Ovary (tissue), 3 donors: Measurements from ENCODE around the gene ATP6V1G3.

ENCODE experiments used
- CTCF ChIP-seq, 3 donors: fragments of 450-650 bp in 2 of 3; fragments of 200-600 bp in 1 of 3; IDR thresholded peaks; one replicate each; pipeline versions ENCODE4 v1.5.1 to v1.8.0; 2016 to 2022; ENCODE audit warnings: antibody characterized with exemption in 3 of 3, mild to moderate bottlenecking in 1 of 3
- EP300 ChIP-seq: sonication (generic); formaldehyde crosslinking; IDR thresholded peaks from one replicate; pipeline ENCODE4 v1.6.1; 2017; ENCODE audit warnings: antibody characterized with exemption
- POLR2A ChIP-seq: fragments of 450-650 bp; IDR thresholded peaks from one replicate; pipeline ENCODE4 v1.6.1; 2017; ENCODE audit warnings: antibody characterized with exemption, mild to moderate bottlenecking, moderate library complexity
- donor health status: DM: no; HTN: no; CAD: no.

- TF ChIP-seq CTCF (IDR thresholded peaks at IDR 0.05): no peak
- TF ChIP-seq POLR2A: no peak
- no peak for TF ChIP-seq EP300
Measured at GRCh38 chr1:198499588-198499987, 40.9 kb downstream of the ATP6V1G3 start.
